Type B pancreatic cell (in vitro differentiated cells): ENCODE measurements around the gene DYNC1I1. TPM values are rescaled to one million over a fixed set of nuclear protein-coding genes. Genes with fewer than 3 reads are reported as not detected.
A peak's percentile ranks its signal among the peaks of the same experiment; 100 is the strongest.

Experiments used
- DNase-seq: peaks from one replicate; pipeline ENCODE4 v3.0.0; 2021; ENCODE audit warnings: mixed read lengths; ENCODE audit not compliant: unreplicated experiment; ENCODE audit errors: extremely low spot score
- H3K27ac Mint-ChIP-seq: 2 replicates; pipeline ENCODE4 v1.8.0; 2021; ENCODE audit warnings: mild to moderate bottlenecking, mixed read lengths
- H3K27me3 Mint-ChIP-seq: 2 replicates; pipeline ENCODE4 v1.8.0; 2021; ENCODE audit warnings: mixed read lengths
- H3K36me3 Mint-ChIP-seq: 2 replicates; pipeline ENCODE4 v1.8.0; 2021; ENCODE audit warnings: mixed read lengths
- H3K4me1 Mint-ChIP-seq: one replicate; pipeline ENCODE4 v1.8.0; 2021; ENCODE audit warnings: mixed read lengths; ENCODE audit not compliant: unreplicated experiment
- H3K4me3 Mint-ChIP-seq: 2 replicates; pipeline ENCODE4 v1.8.0; 2021; ENCODE audit warnings: mild to moderate bottlenecking, mixed read lengths
- H3K9me3 Mint-ChIP-seq: 2 replicates; pipeline ENCODE4 v1.8.0; 2021; ENCODE audit warnings: mixed read lengths
- total RNA-seq: library from RNA; stranded (reverse); gene quantifications from 2 replicates; pipeline ENCODE4 v1.2.1, GENCODE V29; 2021; ENCODE audit warnings: low replicate concordance
- TF ChIP-seq, protein P1 (sequence below): fragments of 200-600 bp; sonication (generic); conservative IDR thresholded peaks from 2 replicates; pipeline ENCODE4 v1.5.0; 2021; ENCODE audit warnings: antibody characterized with exemption, mild to moderate bottlenecking

The DYNC1I1 gene
- total RNA-seq, 1 donor from 2014 or later: 4.0 TPM

DNA sequence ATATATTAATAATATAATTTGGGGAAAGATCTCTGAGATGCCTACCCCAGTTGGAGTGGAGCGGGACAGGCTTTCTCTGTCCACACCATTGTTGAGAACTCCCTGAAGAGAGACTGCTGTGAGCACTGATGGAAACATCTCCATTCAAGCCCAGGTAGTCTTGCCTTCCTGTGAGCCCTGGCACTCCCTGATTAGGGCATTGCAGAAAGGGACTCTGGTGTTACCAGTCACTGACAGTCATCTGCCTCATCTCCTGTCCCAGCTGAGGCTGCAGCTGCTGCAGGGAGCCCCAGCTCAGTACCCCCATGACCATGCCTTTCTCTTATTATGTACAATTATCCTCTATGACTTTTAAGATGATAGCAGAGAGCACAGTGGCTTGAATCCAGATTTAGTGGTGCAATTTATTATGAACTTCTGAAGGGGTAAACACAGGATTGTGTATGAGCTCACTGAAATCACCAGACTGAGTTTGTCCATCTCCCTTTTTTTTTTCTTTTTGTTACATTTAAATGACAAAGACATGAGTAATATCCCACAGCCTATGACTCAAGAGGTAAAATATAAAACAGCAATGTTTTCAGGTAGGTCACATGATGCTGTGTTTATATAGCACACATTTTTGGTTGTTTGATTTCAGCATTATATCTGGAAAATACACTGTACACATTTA lies 312.7 kb downstream of the DYNC1I1 start:
- no peaks in the 10 kb centered on the region for H3K9me3 Mint-ChIP-seq
- H3K27me3 Mint-ChIP-seq: no peaks in the 10 kb centered on the region
- peak overlapping the region; percentile 59 for H3K27ac Mint-ChIP-seq

DNA sequence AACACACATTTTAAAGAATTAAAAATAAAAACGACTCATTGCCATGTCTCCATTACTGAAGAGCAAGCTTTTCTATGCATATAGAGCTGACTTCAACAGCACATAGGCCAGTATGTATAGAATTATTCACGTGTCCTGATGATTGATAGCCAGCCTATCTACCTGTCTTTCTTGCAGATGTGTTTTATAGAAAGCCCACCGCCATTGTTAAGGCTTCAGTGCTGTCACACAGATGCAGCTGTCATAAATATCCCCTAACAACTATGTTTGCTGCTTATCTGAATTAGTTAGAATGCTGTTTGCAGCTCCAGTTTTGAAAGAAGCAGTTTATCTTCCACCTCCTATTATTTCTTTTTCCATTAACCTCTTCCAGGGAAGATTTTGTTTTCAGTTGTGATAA lies 313.6 kb downstream of the DYNC1I1 start:
- no peak for DNase-seq
- Mint-ChIP-seq H3K9me3 (no peaks in the 10 kb centered on the region), H3K36me3 (no peaks in the 10 kb centered on the region), H3K4me1 (peaks cover 7% of the 10 kb centered on the region), H3K27ac (no peak overlapping the region), H3K27me3 (no peaks in the 10 kb centered on the region), H3K4me3 (no peak overlapping the region)
- TF ChIP-seq, protein P1, sequence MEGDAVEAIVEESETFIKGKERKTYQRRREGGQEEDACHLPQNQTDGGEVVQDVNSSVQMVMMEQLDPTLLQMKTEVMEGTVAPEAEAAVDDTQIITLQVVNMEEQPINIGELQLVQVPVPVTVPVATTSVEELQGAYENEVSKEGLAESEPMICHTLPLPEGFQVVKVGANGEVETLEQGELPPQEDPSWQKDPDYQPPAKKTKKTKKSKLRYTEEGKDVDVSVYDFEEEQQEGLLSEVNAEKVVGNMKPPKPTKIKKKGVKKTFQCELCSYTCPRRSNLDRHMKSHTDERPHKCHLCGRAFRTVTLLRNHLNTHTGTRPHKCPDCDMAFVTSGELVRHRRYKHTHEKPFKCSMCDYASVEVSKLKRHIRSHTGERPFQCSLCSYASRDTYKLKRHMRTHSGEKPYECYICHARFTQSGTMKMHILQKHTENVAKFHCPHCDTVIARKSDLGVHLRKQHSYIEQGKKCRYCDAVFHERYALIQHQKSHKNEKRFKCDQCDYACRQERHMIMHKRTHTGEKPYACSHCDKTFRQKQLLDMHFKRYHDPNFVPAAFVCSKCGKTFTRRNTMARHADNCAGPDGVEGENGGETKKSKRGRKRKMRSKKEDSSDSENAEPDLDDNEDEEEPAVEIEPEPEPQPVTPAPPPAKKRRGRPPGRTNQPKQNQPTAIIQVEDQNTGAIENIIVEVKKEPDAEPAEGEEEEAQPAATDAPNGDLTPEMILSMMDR: no peak

More for the DNA sequence above, 312.7 kb downstream of the DYNC1I1 start:
- peaks cover 5% of the 10 kb centered on the region for H3K4me1 Mint-ChIP-seq
- no peak for DNase-seq
- no peaks in the 10 kb centered on the region for H3K36me3 Mint-ChIP-seq
- no peak overlapping the region for H3K4me3 Mint-ChIP-seq
- TF ChIP-seq, protein P1: no peak

DNA sequence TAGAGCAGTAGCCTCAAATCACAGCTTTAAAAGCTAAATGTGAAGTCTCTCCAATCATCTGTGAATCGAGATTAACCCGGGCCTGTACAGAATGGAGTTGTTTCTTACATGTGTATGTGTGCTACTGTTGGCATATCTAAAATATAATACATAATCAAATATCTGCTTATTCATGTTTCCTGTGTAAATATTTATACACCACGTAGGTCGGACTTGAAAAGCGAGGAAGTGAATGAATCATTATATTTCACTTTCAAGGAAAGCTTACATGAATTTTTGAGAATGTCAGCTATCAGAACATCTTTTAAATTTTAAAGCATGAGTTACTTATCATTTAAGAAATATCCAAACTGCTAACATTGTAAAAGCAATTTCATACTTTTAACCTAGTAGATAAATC lies 316.2 kb downstream of the DYNC1I1 start:
- no peak overlapping the region for H3K4me3 Mint-ChIP-seq
- TF ChIP-seq, protein P1: no peak
- DNase-seq: no peak
- H3K9me3 Mint-ChIP-seq: no peaks in the 10 kb centered on the region
- no peak overlapping the region for H3K27ac Mint-ChIP-seq
- no peaks in the 10 kb centered on the region for H3K27me3 Mint-ChIP-seq
- H3K4me1 Mint-ChIP-seq: peaks cover 8% of the 10 kb centered on the region
- no peaks in the 10 kb centered on the region for H3K36me3 Mint-ChIP-seq

DNA sequence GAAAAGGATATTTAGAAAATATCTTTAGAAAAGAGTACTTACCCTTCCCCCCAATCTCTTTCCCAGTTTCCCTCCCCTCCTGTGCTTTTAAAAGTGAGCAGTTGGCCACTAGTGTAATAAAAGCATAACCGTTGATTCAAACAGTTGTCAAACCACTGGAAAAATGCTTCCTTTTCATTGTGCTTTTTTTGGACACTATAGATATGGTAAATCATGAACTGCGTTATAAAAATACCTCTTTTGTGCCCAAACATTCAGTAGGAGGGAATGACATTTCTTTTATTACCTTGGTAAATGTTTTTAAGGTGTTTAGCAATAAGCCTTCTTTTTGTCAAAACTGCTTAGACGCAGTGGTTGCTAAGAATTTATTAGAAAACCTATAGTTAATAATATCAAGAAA lies 317.2 kb downstream of the DYNC1I1 start:
- TF ChIP-seq, protein P1: no peak
- DNase-seq: no peak
- H3K9me3 Mint-ChIP-seq: no peaks in the 10 kb centered on the region
- no peaks in the 10 kb centered on the region for H3K27me3 Mint-ChIP-seq
- H3K4me1 Mint-ChIP-seq: peaks cover 8% of the 10 kb centered on the region
- no peak overlapping the region for H3K4me3 Mint-ChIP-seq
- no peaks in the 10 kb centered on the region for H3K36me3 Mint-ChIP-seq
- no peak overlapping the region for H3K27ac Mint-ChIP-seq

DNA sequence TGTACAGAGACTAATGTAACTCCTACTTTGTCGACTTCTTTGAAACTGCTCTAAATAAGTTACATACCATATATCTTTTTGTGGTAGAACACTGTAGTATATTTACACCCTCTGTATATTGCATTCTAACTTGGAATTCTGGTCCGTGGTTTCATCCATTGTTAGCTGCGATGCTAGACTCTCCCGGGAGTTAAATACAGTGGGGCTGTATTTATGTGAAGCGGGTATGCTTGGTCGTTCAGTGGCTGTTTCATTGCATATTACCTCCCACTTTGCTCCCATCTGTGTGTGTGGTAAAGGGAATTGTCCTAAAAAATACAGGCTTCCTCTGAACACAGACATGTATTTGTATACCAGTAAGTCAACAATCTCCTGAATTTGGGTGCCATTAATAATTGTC lies 318.4 kb downstream of the DYNC1I1 start:
- no peaks in the 10 kb centered on the region for H3K27me3 Mint-ChIP-seq
- TF ChIP-seq, protein P1: no peak
- no peaks in the 10 kb centered on the region for H3K36me3 Mint-ChIP-seq

DNA sequence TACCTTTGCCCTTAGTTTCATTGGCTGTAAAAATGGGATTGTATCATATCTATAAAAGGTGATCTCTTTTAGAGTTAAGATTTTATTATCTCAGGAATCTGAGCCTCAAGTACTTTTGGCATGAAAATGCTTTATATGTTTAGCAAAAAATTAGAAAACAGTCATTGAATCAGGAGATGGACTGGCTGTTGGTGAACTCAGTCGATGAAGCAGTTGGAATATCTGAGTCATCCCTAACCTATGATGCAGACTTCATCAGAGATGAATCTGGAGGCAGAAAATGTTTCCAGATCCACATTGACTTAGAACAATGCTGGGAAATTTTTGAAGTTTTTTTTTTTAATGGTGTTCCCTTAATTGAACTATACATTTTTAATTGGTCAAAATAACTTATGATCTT lies 321.1 kb downstream of the DYNC1I1 start:
- Mint-ChIP-seq H3K4me1 (peaks cover 3% of the 10 kb centered on the region), H3K9me3 (no peaks in the 10 kb centered on the region), H3K27me3 (no peaks in the 10 kb centered on the region), H3K4me3 (no peak overlapping the region), H3K27ac (no peak overlapping the region), H3K36me3 (no peaks in the 10 kb centered on the region)
- DNase-seq: no peak
- TF ChIP-seq, protein P1: no peak

More for the DNA sequence above, 318.4 kb downstream of the DYNC1I1 start:
- Mint-ChIP-seq H3K27ac (no peak overlapping the region), H3K9me3 (no peaks in the 10 kb centered on the region), H3K4me1 (peaks cover 3% of the 10 kb centered on the region), H3K4me3 (no peak overlapping the region)
- no peak for DNase-seq
